CD14-positive monocyte (primary cell): ENCODE measurements around the gene RPRD1A. TPM values are rescaled to one million over a fixed set of nuclear protein-coding genes. Genes with fewer than 3 reads are reported as not detected.

Experiments
- DNase-seq, 3 donors: peaks; one replicate each; pipeline ENCODE4 v3.0.0-alpha.2; 2011 to 2022
- H2AFZ ChIP-seq: 2 replicates; pipeline ENCODE4 v1.6.0; 2012; ENCODE audit warnings: mild to moderate bottlenecking, low read depth, low read length, inconsistent platforms; ENCODE audit not compliant: insufficient read depth, poor library complexity, severe bottlenecking
- H3K27ac ChIP-seq, 2 donors: 1 replicate in 1 of 2; 2 replicates in 1 of 2; pipeline ENCODE4 v1.5.1; 2012 to 2013; ENCODE audit warnings: low read length in 2 of 2, control low read depth in 1 of 2, inconsistent platforms in 1 of 2, low read depth in 1 of 2, mild to moderate bottlenecking in 1 of 2
- H3K27me3 ChIP-seq, 2 donors: one replicate each; pipeline versions ENCODE4 v1.6.0 to v1.6.1; 2011 to 2013; ENCODE audit warnings: low read length in 2 of 2; ENCODE audit not compliant: control insufficient read depth in 2 of 2, insufficient read depth in 2 of 2
- H3K36me3 ChIP-seq, 2 donors: replicated peaks in 1 of 2; 1 replicate in 1 of 2; 2 replicates in 1 of 2; pipeline versions ENCODE4 v1.5.1 to v1.6.1; 2012 to 2013; ENCODE audit warnings: low read length in 2 of 2, control low read depth in 1 of 2, inconsistent platforms in 1 of 2, mild to moderate bottlenecking in 1 of 2; ENCODE audit not compliant: insufficient read depth in 2 of 2, control insufficient read depth in 1 of 2
- H3K4me1 ChIP-seq, 2 donors: 1 replicate in 1 of 2; 2 replicates in 1 of 2; pipeline versions ENCODE4 v1.5.1 to v1.6.1; 2012 to 2013; ENCODE audit warnings: low read length in 2 of 2, control low read depth in 1 of 2, inconsistent platforms in 1 of 2, mild to moderate bottlenecking in 1 of 2, moderate library complexity in 1 of 2; ENCODE audit not compliant: insufficient read depth in 2 of 2, control insufficient read depth in 1 of 2
- H3K4me2 ChIP-seq: replicated peaks from 2 replicates; pipeline ENCODE3; 2012; ENCODE audit warnings: low read length, moderate library complexity, mild to moderate bottlenecking; ENCODE audit not compliant: poor library complexity, severe bottlenecking; ENCODE audit errors: extremely low read depth
- H3K4me3 ChIP-seq, 3 experiments: fragments of 200-600 bp in 1 of 3; sonication (generic) in 1 of 3; replicated peaks in 1 of 3; 1 replicate in 2 of 3; 2 replicates in 1 of 3; pipeline ENCODE4 v1.5.1; 2011 to 2013; ENCODE audit warnings: low read length in 3 of 3, mild to moderate bottlenecking in 3 of 3, control low read depth in 2 of 3, low read depth in 2 of 3, inconsistent platforms in 1 of 3, moderate library complexity in 1 of 3
- H3K79me2 ChIP-seq: 2 replicates; pipeline ENCODE4 v1.6.0; 2012; ENCODE audit warnings: mild to moderate bottlenecking, control low read depth, inconsistent platforms, low read length, moderate library complexity; ENCODE audit not compliant: insufficient read depth
- H3K9ac ChIP-seq: 2 replicates; pipeline ENCODE4 v1.6.0; 2017; ENCODE audit warnings: low read length, mild to moderate bottlenecking; ENCODE audit not compliant: insufficient read depth, poor library complexity, severe bottlenecking
- H3K9me3 ChIP-seq, 2 donors: replicated peaks in 1 of 2; 1 replicate in 1 of 2; 2 replicates in 1 of 2; pipeline versions ENCODE4 v1.5.1 to v1.6.1; 2012 to 2013; ENCODE audit warnings: low read length in 2 of 2, control low read depth in 1 of 2; ENCODE audit not compliant: control insufficient read depth in 1 of 2, insufficient read depth in 1 of 2
- H4K20me1 ChIP-seq: 2 replicates; pipeline ENCODE4 v1.6.0; 2012; ENCODE audit warnings: mild to moderate bottlenecking, low read length, control low read depth, moderate library complexity; ENCODE audit not compliant: insufficient read depth
- H3K27ac Mint-ChIP-seq, 7 donors: one replicate each; pipeline ENCODE4 v1.8.0; 2020; ENCODE audit warnings: mild to moderate bottlenecking in 7 of 7, mixed read lengths in 7 of 7, moderate library complexity in 6 of 7, inconsistent platforms in 2 of 7
- H3K27me3 Mint-ChIP-seq, 3 donors: one replicate each; pipeline ENCODE4 v1.8.0; 2021 to 2022; ENCODE audit warnings: low read depth in 3 of 3, mild to moderate bottlenecking in 3 of 3, mixed read lengths in 3 of 3, moderate library complexity in 3 of 3, inconsistent platforms in 1 of 3
- H3K36me3 Mint-ChIP-seq, 2 donors: one replicate each; pipeline ENCODE4 v1.8.0; 2020; ENCODE audit warnings: mixed read lengths in 2 of 2, inconsistent platforms in 1 of 2, mild to moderate bottlenecking in 1 of 2
- H3K4me1 Mint-ChIP-seq: one replicate; pipeline ENCODE4 v1.8.0; 2020; ENCODE audit warnings: mild to moderate bottlenecking, mixed read lengths
- H3K4me3 Mint-ChIP-seq, 2 donors: one replicate each; pipeline ENCODE4 v1.8.0; 2020; ENCODE audit warnings: mild to moderate bottlenecking in 2 of 2, mixed read lengths in 2 of 2, moderate library complexity in 1 of 2
- H3K9me3 Mint-ChIP-seq, 7 donors: one replicate each; pipeline ENCODE4 v1.8.0; 2020 to 2022; ENCODE audit warnings: mixed read lengths in 7 of 7, mild to moderate bottlenecking in 6 of 7, moderate library complexity in 6 of 7, inconsistent platforms in 2 of 7
- CTCF ChIP-seq: fragments of 200-600 bp; IDR thresholded peaks from one replicate; pipeline ENCODE4 v1.8.0; 2022; ENCODE audit warnings: antibody characterized with exemption, mild to moderate bottlenecking
- WGBS: methylation state at CpG from one replicate; pipeline ENCODE4 v1.1.5; 2013; ENCODE audit warnings: missing lambda C conversion rate; ENCODE audit not compliant: insufficient coverage; 5-methylcytosine and 5-hydroxymethylcytosine counted together
- intact Hi-C, 2 donors: fragments of 100-400 bp; cut with micrococcal nuclease; formaldehyde crosslinking; loops; one replicate each; pipeline versions ENCODE4 v1.15.0 to v1.15.1; 2023
- polyA plus RNA-seq, 3 donors: library from polyadenylated mRNA; depleted of rRNA in 1 of 3; unstranded in 2 of 3; stranded (reverse) in 1 of 3; fragments of 300-500 nt in 2 of 3; fragments of >200 nt in 1 of 3; fragmentation: Illumina TruSeq in 2 of 3; gene quantifications; 1 replicate in 2 of 3; 2 replicates in 1 of 3; pipeline ENCODE4 v1.2.3, GENCODE V29; 2012 to 2021

Gene RPRD1A
- polyA plus RNA-seq, 3 donors, result 10.0 to 30.3 (median 10.9) TPM

- H3K27me3 Mint-ChIP-seq, result peaks cover 0 to 7% (median 2%) of the 10 kb centered on the region in 3 donors
- peak overlapping the region; percentile 82 to 94 (median 87) for H3K27ac Mint-ChIP-seq
- H3K4me3 Mint-ChIP-seq, result no peak overlapping the region
- no peaks in the 10 kb centered on the region for H3K36me3 Mint-ChIP-seq
- H3K9me3 ChIP-seq, result peaks cover 6 to 12% of the 10 kb centered on the region in 2 donors
- no peaks in the 10 kb centered on the region for H4K20me1 ChIP-seq
- peak overlapping the region; percentile 32 for H3K9ac ChIP-seq
- WGBS, result 63% methylated on average over 2 of the region's 6 CpGs
- peak overlapping the region; percentile 17 to 84 for H3K27ac ChIP-seq
- intact Hi-C loops, result no loop called here
- DNase-seq, result peak; percentile 85 to 96 (median 93)
- H3K27me3 ChIP-seq, result no peaks in the 10 kb centered on the region
- H3K79me2 ChIP-seq, result no peaks in the 10 kb centered on the region
- H3K4me3 ChIP-seq, result no peak overlapping the region
- no peak overlapping the region for H2AFZ ChIP-seq
- peaks cover 7 to 12% of the 10 kb centered on the region in 2 donors for H3K4me1 ChIP-seq
- peaks cover 2 to 35% (median 19%) of the 10 kb centered on the region in 7 donors for H3K9me3 Mint-ChIP-seq
- no peak for TF ChIP-seq CTCF
- H3K4me2 ChIP-seq, result peak overlapping the region; percentile 13
- peaks cover 12% of the 10 kb centered on the region for H3K4me1 Mint-ChIP-seq
- no peaks in the 10 kb centered on the region for H3K36me3 ChIP-seq
These were observed 8.7 kb upstream of the RPRD1A start for GRCh38 chr18:36075862-36076587.

GRCh38 chr18:36074435-36074834 is 7.1 kb upstream of the RPRD1A start:
- Mint-ChIP-seq H3K9me3 (peaks cover 2 to 20% (median 7%) of the 10 kb centered on the region in 7 donors), H3K4me3 (no peak overlapping the region), H3K36me3 (no peaks in the 10 kb centered on the region), H3K27ac (peak overlapping the region in 1 of 7 donors; percentile 41), H3K4me1 (peaks cover 12% of the 10 kb centered on the region), H3K27me3 (peaks cover 4 to 7% (median 7%) of the 10 kb centered on the region in 3 donors)
- no peak for DNase-seq
- no peak overlapping the region for H3K9ac ChIP-seq
- H3K4me1 ChIP-seq, result peaks cover 7 to 12% of the 10 kb centered on the region in 2 donors
- H3K9me3 ChIP-seq, result peaks cover 0 to 5% of the 10 kb centered on the region in 2 donors
- no peak overlapping the region for H3K4me3 ChIP-seq
- intact Hi-C loops, result no loop called here
- TF ChIP-seq CTCF, result no peak
- H3K27me3 ChIP-seq, result no peaks in the 10 kb centered on the region
- H4K20me1 ChIP-seq, result no peaks in the 10 kb centered on the region
- WGBS, result 100% methylated on average over 1 of the region's 4 CpGs
- no peaks in the 10 kb centered on the region for H3K36me3 ChIP-seq
- no peaks in the 10 kb centered on the region for H3K79me2 ChIP-seq
- no peak overlapping the region for H3K27ac ChIP-seq
- no peak overlapping the region for H2AFZ ChIP-seq
- no peak overlapping the region for H3K4me2 ChIP-seq
